ENCODE results near the gene KCNQ1. TPM values are rescaled to one million over a fixed set of nuclear protein-coding genes. Genes with fewer than 3 reads are reported as not detected.
A peak's percentile ranks its signal among the peaks of the same experiment; 100 is the strongest.

The KCNQ1 gene
- polyA plus RNA-seq, 1 experiment: not detected

DNA sequence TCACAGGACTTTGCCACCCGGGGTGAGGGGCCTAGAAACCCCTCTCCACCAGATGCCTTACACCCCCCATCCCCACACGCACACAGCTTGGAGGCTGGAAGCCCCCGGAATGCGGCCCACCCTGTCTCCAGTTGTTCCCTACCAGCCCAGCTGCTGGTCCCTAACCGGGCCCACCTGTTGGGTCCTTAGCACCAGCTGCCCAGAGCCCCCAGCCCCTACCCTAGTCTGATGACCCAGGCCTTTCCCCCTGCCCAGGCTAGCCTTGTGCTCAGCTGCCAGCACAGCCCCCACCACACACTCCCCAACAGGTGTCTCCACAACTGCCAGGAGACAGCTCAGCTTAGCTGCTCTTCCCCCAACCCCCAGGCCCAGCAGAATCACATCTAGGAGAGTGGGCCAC is 373.7 kb downstream of the KCNQ1 start:
- no peak for DNase-seq (ENCODE audit: low read depth, low spot score)
- ChIA-PET POLR2A (no interaction called here), CTCF (no interaction called here)
- H3K4me3 ChIP-seq (ENCODE audit: low read depth, low read length): no peak overlapping the region
- peaks cover 8% of the 10 kb centered on the region for H3K27me3 ChIP-seq (ENCODE audit: control insufficient read depth, insufficient read depth, low read length)
- H3K27ac ChIP-seq (ENCODE audit: low read depth, low read length): no peak overlapping the region
- TF ChIP-seq, protein P1, sequence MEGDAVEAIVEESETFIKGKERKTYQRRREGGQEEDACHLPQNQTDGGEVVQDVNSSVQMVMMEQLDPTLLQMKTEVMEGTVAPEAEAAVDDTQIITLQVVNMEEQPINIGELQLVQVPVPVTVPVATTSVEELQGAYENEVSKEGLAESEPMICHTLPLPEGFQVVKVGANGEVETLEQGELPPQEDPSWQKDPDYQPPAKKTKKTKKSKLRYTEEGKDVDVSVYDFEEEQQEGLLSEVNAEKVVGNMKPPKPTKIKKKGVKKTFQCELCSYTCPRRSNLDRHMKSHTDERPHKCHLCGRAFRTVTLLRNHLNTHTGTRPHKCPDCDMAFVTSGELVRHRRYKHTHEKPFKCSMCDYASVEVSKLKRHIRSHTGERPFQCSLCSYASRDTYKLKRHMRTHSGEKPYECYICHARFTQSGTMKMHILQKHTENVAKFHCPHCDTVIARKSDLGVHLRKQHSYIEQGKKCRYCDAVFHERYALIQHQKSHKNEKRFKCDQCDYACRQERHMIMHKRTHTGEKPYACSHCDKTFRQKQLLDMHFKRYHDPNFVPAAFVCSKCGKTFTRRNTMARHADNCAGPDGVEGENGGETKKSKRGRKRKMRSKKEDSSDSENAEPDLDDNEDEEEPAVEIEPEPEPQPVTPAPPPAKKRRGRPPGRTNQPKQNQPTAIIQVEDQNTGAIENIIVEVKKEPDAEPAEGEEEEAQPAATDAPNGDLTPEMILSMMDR (IDR thresholded peaks at IDR 0.05; ENCODE audit: low read depth, low read length): no peak
- peaks cover 61% of the 10 kb centered on the region for H3K9me3 ChIP-seq (ENCODE audit: control insufficient read depth, insufficient read depth, low read length)

- DNase-seq (ENCODE audit: low read depth, low spot score): no peak
- CTCF ChIA-PET: no interaction called here
- Histone ChIP-seq H3K4me3 (ENCODE audit: low read depth, low read length) (no peak overlapping the region), H3K27ac (ENCODE audit: low read depth, low read length) (no peak overlapping the region), H3K27me3 (ENCODE audit: control insufficient read depth, insufficient read depth, low read length) (peaks cover 8% of the 10 kb centered on the region), H3K9me3 (ENCODE audit: control insufficient read depth, insufficient read depth, low read length) (peaks cover 68% of the 10 kb centered on the region)
- POLR2A ChIA-PET: no interaction called here
- TF ChIP-seq, protein P1 (IDR thresholded peaks at IDR 0.05; ENCODE audit: low read depth, low read length): no peak
Measured at GRCh38 chr11:2819316-2819715, 374.5 kb downstream of the KCNQ1 start.

GRCh38 chr11:2820976-2821375 is 376.2 kb downstream of the KCNQ1 start:
- Histone ChIP-seq H3K4me3 (ENCODE audit: low read depth, low read length) (no peak overlapping the region), H3K27ac (ENCODE audit: low read depth, low read length) (no peak overlapping the region), H3K27me3 (ENCODE audit: control insufficient read depth, insufficient read depth, low read length) (peaks cover 8% of the 10 kb centered on the region), H3K9me3 (ENCODE audit: control insufficient read depth, insufficient read depth, low read length) (peaks cover 55% of the 10 kb centered on the region)
- DNase-seq (ENCODE audit: low read depth, low spot score): no peak
- TF ChIP-seq, protein P1 (IDR thresholded peaks at IDR 0.05; ENCODE audit: low read depth, low read length): no peak
- ChIA-PET CTCF (no interaction called here), POLR2A (no interaction called here)

- DNase-seq (ENCODE audit: low read depth, low spot score): no peak
- ChIA-PET POLR2A (no interaction called here), CTCF (no interaction called here)
- Histone ChIP-seq H3K27me3 (ENCODE audit: control insufficient read depth, insufficient read depth, low read length) (peaks cover 8% of the 10 kb centered on the region), H3K9me3 (ENCODE audit: control insufficient read depth, insufficient read depth, low read length) (peaks cover 47% of the 10 kb centered on the region), H3K27ac (ENCODE audit: low read depth, low read length) (no peak overlapping the region), H3K4me3 (ENCODE audit: low read depth, low read length) (no peak overlapping the region)
- TF ChIP-seq, protein P1 (IDR thresholded peaks at IDR 0.05; ENCODE audit: low read depth, low read length): no peak
Measured at GRCh38 chr11:2821891-2822290, 377.1 kb downstream of the KCNQ1 start.

GRCh38 chr11:2824851-2825250 is 380.0 kb downstream of the KCNQ1 start:
- Histone ChIP-seq H3K27me3 (ENCODE audit: control insufficient read depth, insufficient read depth, low read length) (no peaks in the 10 kb centered on the region), H3K27ac (ENCODE audit: low read depth, low read length) (peak overlapping the region; percentile 99), H3K9me3 (ENCODE audit: control insufficient read depth, insufficient read depth, low read length) (peaks cover 33% of the 10 kb centered on the region), H3K4me3 (ENCODE audit: low read depth, low read length) (no peak overlapping the region)
- ChIA-PET CTCF (no interaction called here), POLR2A (interaction anchor here (1.0 to 1.6 kb wide), 3 partner anchors 8 to 125 kb away, joined by 3 to 6 read pairs (median 4); partner anchors contain the start of genes CDKN1C and KCNQ1OT1)
- DNase-seq (ENCODE audit: low read depth, low spot score): no peak
- TF ChIP-seq, protein P1 (IDR thresholded peaks at IDR 0.05; ENCODE audit: low read depth, low read length): no peak

All from AG04450 (cell line).